Hepatocyte (in vitro differentiated cells): ENCODE results near the gene HDAC6.

Source experiments
- CTCF ChIP-seq: fragments of 200-600 bp; sonication (generic); IDR thresholded peaks from 2 replicates; pipeline ENCODE4 v1.5.1; 2016; ENCODE audit warnings: antibody characterized with exemption, mild to moderate bottlenecking; ENCODE audit not compliant: poor library complexity
- EZH2 ChIP-seq: fragments of 200-600 bp; sonication (generic); IDR thresholded peaks from 2 replicates; pipeline ENCODE4 v1.6.1; 2016; ENCODE audit warnings: antibody characterized with exemption, mild to moderate bottlenecking, borderline replicate concordance

GRCh38 chrX:48824066-48824465 lies 22.2 kb downstream of the HDAC6 start:
- TF ChIP-seq CTCF (no peak), EZH2 (no peak)
